AG04450 (cell line): Measurements from ENCODE around the gene CXXC5. TPM values are rescaled to one million over a fixed set of nuclear protein-coding genes. Genes with fewer than 3 reads are reported as not detected.

Experiments
- CTCF ChIA-PET: fragments of 300-600, 350-600 bp; formaldehyde crosslinking; extraction: SDS; loops from one replicate; lab custom pipeline; 2022; ENCODE audit warnings: antibody characterized with exemption, inconsistent platforms; lab: Charles Lee
- POLR2A ChIA-PET: fragments of 350-600 bp; formaldehyde crosslinking; extraction: SDS; loops from one replicate; lab custom pipeline; 2021; ENCODE audit warnings: antibody characterized with exemption, inconsistent platforms; lab: Yijun Ruan, JAX
- DNase-seq: peaks from one replicate; pipeline ENCODE4 v3.0.0-alpha.2; 2011; ENCODE audit warnings: low read depth, low spot score
- H3K27ac ChIP-seq: one replicate; pipeline ENCODE4 v1.5.1; 2012; ENCODE audit warnings: low read depth, low read length, control low read depth
- H3K27me3 ChIP-seq: one replicate; pipeline ENCODE4 v1.6.0; 2012; ENCODE audit warnings: low read length; ENCODE audit not compliant: control insufficient read depth, insufficient read depth
- H3K4me3 ChIP-seq: 2 replicates; pipeline ENCODE4 v1.5.1; 2011; ENCODE audit warnings: mild to moderate bottlenecking, low read depth, low read length, control low read depth
- H3K9me3 ChIP-seq: 2 replicates; pipeline ENCODE4 v1.5.1; 2012; ENCODE audit warnings: low read length; ENCODE audit not compliant: control insufficient read depth, insufficient read depth
- CTCF ChIP-seq: IDR thresholded peaks from 2 replicates; pipeline ENCODE4 v1.5.1; 2011; ENCODE audit warnings: low read depth, low read length, control low read depth, inconsistent platforms
- polyA plus RNA-seq: library from polyadenylated mRNA; depleted of rRNA; stranded (reverse); fragments of >200 nt; gene quantifications from 2 replicates; pipeline ENCODE4 v1.2.3, GENCODE V29; 2011

CXXC5 gene
- polyA plus RNA-seq, 1 experiment: 21.5 TPM

- Histone ChIP-seq H3K27me3 (no peaks in the 10 kb centered on the region), H3K9me3 (no peaks in the 10 kb centered on the region), H3K27ac (no peak overlapping the region), H3K4me3 (no peak overlapping the region)
- DNase-seq: no peak
- TF ChIP-seq CTCF: no peak
- ChIA-PET POLR2A (interaction anchor here (0.6 kb wide), 1 partner anchor 21 kb away, joined by 3 read pairs; no protein-coding TSS in a partner anchor), CTCF (no interaction called here)
Observed at GRCh38 chr5:139675825-139676224, 27.7 kb downstream of the CXXC5 start.

- Histone ChIP-seq H3K4me3 (no peak overlapping the region), H3K9me3 (no peaks in the 10 kb centered on the region), H3K27ac (no peak overlapping the region), H3K27me3 (no peaks in the 10 kb centered on the region)
- TF ChIP-seq CTCF: no peak
- DNase-seq: no peak
- ChIA-PET POLR2A (interaction anchor here (1.2 to 1.5 kb wide), 2 partner anchors 15 to 41 kb away, joined by 3 to 4 read pairs; no protein-coding TSS in a partner anchor), CTCF (interaction anchor here (1.1 kb wide), 1 partner anchor 254 kb away, joined by 3 read pairs; no protein-coding TSS in a partner anchor)
Observed at GRCh38 chr5:139676406-139676805, 28.3 kb downstream of the CXXC5 start.

GRCh38 chr5:139676951-139677735 is 29.0 kb downstream of the CXXC5 start:
- CTCF ChIA-PET: interaction anchor here (0.9 to 1.4 kb wide), 4 partner anchors 8 to 255 kb away, joined by 3 to 4 read pairs (median 4); no protein-coding TSS in a partner anchor

GRCh38 chr5:139677736-139678613 is 29.8 kb downstream of the CXXC5 start:
- no peak for DNase-seq
- Histone ChIP-seq H3K27ac (no peak overlapping the region), H3K9me3 (no peaks in the 10 kb centered on the region), H3K4me3 (no peak overlapping the region), H3K27me3 (no peaks in the 10 kb centered on the region)
- CTCF ChIA-PET: interaction anchor here (0.9 to 1.4 kb wide), 3 partner anchors 9 to 88 kb away, joined by 3 to 4 read pairs (median 4); no protein-coding TSS in a partner anchor
- no peak for TF ChIP-seq CTCF
- POLR2A ChIA-PET: interaction anchor here (1.2 to 2.5 kb wide), 4 partner anchors 17 to 43 kb away, joined by 3 to 7 read pairs (median 4); no protein-coding TSS in a partner anchor

More at GRCh38 chr5:139676951-139677735, 29.0 kb downstream of the CXXC5 start:
- Histone ChIP-seq H3K27ac (no peak overlapping the region), H3K27me3 (no peaks in the 10 kb centered on the region), H3K4me3 (no peak overlapping the region), H3K9me3 (no peaks in the 10 kb centered on the region)
- no peak for TF ChIP-seq CTCF
- POLR2A ChIA-PET: interaction anchor here (1.2 to 1.5 kb wide), 2 partner anchors 16 to 42 kb away, joined by 3 to 4 read pairs; no protein-coding TSS in a partner anchor
- no peak for DNase-seq
